ENCODE results near the gene ARHGAP23.
"Not testable (repeated sequence)": the region's sequence is repeated elsewhere in the genome, so short reads cannot be mapped to it uniquely, and the experiment has no call there.

The ARHGAP23 gene

DNA sequence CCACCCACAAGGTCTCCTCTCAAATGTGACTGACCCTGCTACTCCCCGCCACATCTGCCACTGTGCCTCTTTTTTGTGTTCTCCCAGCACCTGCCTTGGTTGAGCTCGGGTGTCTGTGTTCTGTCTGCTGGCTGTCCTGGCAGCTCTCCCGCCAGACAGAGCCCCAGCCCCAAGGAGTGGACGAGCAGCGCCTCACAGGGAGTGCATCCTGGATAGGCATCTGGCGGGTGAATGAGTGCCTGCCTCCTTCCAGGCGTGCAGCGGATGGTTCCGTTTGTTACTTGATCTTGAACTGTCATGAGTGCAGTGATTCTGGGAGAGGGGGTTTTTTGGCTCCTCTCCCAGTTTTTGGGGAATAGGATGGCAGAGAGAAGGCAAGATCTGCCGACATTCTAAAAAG is 99.9 kb downstream of the ARHGAP23 start:
- DNase-seq (ENCODE audit: low read depth, low spot score) = not testable (repeated sequence)

- not testable (repeated sequence) for DNase-seq (ENCODE audit: low read depth, low spot score)
Measured at GRCh38 chr17:38530856-38531255, 102.6 kb downstream of the ARHGAP23 start.

- DNase-seq (ENCODE audit: low read depth, low spot score) = not testable (repeated sequence)
Measured at GRCh38 chr17:38531761-38532160, 103.5 kb downstream of the ARHGAP23 start.

DNA sequence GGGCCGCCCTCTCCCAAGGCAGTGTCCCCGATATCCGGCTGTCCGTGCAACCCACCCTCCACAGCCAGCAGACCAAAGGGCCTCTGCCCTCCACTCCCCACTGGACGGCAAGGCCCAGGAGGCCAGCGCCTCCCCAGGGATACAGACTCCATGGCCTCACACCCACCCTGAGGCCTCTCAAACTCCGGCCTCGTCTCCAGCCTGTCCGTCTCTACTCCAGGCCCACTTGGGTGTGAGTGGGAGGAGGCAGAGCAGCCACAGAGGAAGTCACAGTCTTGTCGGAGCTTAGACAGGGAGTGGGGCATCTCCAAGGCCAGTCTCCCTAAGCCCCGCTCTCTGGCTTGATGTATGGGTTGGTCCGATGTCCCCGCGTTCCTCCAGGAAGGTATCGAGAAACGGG is 104.2 kb downstream of the ARHGAP23 start:
- DNase-seq (ENCODE audit: low read depth, low spot score) = no peak

GRCh38 chr17:38533241-38533640 is 105.0 kb downstream of the ARHGAP23 start:
- no peak for DNase-seq (ENCODE audit: low read depth, low spot score)

- no peak for DNase-seq (ENCODE audit: low read depth, low spot score)
Measured at GRCh38 chr17:38533866-38534497, 105.7 kb downstream of the ARHGAP23 start.

DNA sequence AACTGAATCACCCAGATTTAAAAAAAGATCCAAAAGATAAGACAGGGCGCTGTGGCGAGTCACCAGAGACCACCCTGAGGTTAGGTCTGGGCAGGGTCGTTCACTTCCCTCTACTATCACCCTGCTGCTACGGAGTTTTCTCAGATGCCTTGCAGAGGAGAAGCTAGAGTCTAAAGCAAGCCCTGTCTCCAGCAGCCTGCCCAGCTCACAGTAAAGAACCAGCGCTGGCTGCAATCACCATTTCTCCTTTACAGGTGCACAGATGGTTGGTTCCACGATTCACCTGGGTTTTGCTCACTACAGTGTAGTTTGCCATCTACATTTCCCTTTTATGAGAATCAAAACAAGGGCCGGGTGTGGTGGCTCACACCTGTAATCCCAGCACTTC is 106.2 kb downstream of the ARHGAP23 start:
- DNase-seq (ENCODE audit: low read depth, low spot score) = no peak

DNA sequence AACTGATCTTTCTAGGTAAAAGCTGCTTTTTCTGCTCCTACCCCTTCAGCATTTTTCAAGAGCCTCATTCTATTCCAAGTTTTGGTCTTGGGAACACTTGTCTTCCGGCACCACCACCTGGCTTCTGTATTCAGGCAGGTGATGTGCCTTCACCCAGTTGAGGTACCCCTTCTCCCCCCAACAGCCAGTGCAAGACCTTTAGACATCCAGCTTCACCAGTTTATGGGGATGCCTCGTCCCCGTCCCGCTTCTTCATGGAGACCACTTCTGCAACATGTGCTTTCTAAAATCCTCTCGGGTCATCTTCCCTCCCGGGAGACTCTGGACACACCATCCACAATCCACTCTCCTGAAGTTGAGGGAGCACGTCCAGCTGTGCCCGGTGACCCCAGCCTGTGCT is 107.6 kb downstream of the ARHGAP23 start:
- DNase-seq (ENCODE audit: low read depth, low spot score) = no peak

GRCh38 chr17:38536661-38537060 is 108.4 kb downstream of the ARHGAP23 start:
- DNase-seq (ENCODE audit: low read depth, low spot score) = no peak

GRCh38 chr17:38538906-38539305 is 110.6 kb downstream of the ARHGAP23 start:
- no peak for DNase-seq (ENCODE audit: low read depth, low spot score)

- DNase-seq (ENCODE audit: low read depth, low spot score) = no peak
Measured at GRCh38 chr17:38539386-38539785, 111.1 kb downstream of the ARHGAP23 start.

- no peak for DNase-seq (ENCODE audit: low read depth, low spot score)
Measured at GRCh38 chr17:38540514-38541045, 112.3 kb downstream of the ARHGAP23 start.

DNA sequence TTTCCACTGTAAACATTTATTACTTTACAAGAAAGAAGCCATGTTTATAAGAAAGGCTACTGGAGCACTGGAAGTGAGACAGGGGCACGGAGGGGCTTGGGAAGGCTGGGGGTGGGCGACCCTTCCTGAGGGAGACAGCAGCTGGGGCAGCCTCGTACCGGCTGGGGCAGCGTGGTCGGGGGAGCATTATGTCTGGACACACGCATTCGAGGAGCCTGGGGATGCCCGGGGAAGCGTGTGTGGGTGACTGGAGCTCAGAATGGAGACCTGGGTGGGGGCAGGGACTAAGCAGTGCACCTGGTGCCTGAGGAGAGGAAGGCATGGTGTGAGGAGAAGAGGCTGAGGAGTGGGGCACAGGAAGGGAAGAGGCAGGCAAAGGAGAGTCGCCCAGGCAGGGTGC is 113.0 kb downstream of the ARHGAP23 start:
- DNase-seq (ENCODE audit: low read depth, low spot score) = no peak

GRCh38 chr17:38542286-38542685 is 114.0 kb downstream of the ARHGAP23 start:
- no peak for DNase-seq (ENCODE audit: low read depth, low spot score)

DNA sequence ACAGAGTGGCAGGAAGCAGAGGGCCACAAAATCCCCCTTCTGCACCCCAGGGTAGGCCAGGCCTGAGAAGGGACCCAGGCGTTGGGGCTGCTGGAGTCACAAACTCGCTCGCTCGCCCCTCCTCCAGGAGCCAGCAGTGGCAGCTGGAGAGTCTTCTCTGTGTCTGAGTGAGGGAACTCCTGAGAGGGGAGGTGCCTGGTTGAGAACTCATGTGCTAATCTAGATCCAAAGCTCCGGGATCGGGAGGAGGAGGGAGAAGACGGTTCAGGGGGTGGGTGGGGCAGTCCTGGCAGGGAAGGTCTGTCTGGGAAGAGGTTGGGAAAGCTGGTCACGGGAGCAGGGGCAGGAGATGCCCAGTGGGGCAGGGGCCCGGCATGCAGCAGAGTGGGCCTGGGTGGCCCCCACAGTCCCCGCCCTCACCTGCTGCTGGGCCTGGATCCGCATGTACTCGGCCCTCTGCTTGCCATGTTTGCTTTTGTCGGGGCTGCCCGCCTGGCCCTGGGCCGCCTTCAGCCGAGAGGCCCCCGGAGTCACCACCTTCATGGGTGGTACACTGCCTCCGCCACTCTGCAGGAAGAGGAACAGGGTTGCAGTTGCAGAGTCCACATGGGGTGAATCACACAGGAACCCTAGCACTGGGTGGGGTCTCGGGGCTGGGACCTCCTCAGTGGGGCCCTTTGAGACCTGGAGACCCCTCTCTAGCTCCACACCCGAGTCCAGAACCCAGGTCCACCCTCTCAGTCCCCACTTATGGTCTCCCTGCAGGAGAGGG is 115.3 kb downstream of the ARHGAP23 start:
- DNase-seq (ENCODE audit: low read depth, low spot score) = no peak

DNA sequence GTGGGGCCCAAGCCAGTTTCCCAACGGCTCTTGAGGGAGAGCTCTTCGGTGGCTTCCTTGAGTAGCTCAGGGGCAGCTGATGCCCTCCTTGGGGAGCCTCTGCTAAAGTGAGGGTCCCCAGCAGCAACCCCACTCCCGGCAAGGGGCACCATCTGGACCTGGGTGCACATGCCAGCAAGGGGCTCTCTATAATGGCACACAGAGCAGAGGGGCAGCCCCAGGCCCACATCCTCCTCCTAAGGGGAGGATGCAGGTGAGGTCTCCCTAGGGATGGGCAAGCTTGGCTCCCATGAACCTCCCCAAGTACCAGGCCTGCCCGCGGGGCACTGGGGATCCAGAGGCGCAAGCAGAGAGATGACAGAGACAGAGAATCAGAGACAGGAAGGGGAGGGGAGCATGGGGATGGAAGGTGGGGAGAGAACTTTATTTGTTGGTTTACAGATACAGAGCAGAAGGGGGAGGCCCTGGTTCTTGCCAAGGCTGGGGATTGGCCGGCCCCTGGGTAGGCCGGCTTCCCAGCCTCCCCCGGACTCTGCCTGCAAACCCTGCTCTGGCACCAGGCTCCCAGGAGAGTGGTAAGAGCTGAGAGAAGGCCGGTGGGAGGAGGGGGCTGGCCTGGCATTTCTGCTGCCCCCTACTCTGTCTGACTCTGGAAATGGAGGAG is 116.0 kb downstream of the ARHGAP23 start:
- DNase-seq (ENCODE audit: low read depth, low spot score) = no peak

DNA sequence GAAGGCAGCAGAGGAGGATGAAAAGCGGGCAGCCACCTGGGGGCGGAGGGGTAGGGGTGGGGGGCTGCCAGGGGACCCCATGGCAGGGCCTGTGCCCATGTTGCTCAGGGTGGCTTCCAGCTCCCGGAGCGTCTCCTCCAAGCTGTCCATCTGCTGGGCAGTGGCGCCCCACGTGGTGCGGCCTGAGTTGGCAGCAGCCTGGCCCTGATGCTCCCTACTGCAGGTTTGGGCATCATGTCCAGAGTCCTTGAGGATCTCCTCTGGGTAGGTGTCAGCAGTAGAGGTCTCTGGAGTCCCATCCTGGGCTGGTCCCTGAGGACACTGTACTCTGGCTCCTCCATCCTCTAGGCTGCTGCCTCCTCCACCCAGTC is 116.6 kb downstream of the ARHGAP23 start:
- no peak for DNase-seq (ENCODE audit: low read depth, low spot score)

DNA sequence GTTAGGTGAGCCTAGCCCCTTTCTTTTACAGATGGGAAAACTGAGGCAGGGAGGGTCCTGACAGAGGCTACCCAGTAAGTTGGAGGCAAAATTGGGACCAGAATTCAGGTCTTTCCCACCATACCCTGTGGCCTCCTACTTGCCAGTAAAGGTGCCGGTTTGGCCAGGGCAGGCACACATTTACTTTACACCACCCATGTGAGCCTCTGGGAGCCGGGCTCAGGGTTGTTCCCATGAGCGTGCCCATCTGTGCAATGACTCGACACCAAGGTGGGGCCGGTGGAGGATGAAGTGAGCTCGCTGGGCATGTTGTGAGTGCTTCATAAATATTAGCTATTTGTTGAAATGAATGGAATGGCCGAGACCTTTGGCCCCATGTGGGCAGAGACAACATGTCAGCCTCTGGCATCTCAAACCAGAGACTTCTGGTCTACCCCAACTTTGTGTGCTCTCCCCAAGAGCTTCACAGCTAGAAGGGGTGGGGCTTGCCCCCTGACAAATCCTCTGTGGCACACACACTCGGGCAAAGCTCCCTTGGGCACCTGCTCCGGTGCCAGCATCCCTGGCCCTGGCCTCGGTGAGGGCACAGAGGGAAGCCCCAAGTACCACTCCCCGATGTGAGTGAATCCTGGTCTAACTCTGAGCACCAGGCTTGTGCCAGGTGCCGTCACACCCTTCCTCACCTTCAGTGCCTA is 117.4 kb downstream of the ARHGAP23 start:
- DNase-seq (ENCODE audit: low read depth, low spot score) = no peak

DNA sequence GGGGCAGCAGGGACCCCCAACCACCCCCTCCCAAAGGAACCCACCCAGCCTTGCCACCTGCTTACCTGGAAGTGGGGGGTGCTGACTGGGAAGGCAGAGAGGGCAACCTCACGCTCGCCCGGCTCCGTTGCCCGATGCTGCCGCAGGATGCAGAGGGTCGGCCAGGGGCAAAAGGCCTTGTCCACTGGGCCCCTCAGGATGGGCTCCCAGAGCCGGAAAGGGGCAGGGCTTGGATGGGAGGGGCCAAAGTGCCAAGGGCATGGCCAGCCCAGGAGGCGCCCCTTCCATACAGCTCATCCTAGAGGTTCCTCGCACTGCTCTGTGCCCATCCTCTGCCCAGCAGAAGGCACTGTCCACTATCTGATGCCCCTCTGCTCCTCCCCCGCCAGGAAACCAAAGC is 118.1 kb downstream of the ARHGAP23 start:
- DNase-seq (ENCODE audit: low read depth, low spot score) = no peak

- no peak for DNase-seq (ENCODE audit: low read depth, low spot score)
Measured at GRCh38 chr17:38547444-38547843, 119.2 kb downstream of the ARHGAP23 start.

DNA sequence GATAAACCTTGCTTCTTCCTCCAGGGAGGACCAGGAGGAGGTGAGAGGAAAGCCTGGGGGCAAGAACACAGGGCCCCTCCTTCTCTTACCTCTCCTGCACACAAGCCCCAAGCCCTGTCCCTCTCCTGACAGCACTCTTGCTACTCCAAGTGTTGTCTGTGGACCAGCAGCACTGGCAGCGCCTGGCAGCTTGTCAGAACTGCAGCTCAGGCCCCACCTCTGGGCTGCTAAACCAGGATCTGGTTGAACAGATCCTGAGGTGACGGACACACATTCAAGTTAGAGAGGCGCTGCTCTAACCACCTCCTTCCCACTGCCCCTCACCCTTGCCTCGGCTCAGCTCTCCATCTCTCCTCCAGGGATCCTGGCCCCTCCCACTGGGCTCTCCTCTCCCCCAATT is 121.0 kb downstream of the ARHGAP23 start:
- no peak for DNase-seq (ENCODE audit: low read depth, low spot score)

- no peak for DNase-seq (ENCODE audit: low read depth, low spot score)
Measured at GRCh38 chr17:38550661-38551060, 122.4 kb downstream of the ARHGAP23 start.
